Mammary epithelial cell (primary cell): ENCODE results near the gene SEMA6A.

Experiments used
- CTCF ChIP-seq, 2 donors: IDR thresholded peaks in 1 of 2; conservative IDR thresholded peaks in 1 of 2; 2 replicates each; pipeline ENCODE4 v1.5.1; 2011 to 2012; ENCODE audit warnings: inconsistent platforms in 2 of 2, low read length in 2 of 2, mild to moderate bottlenecking in 2 of 2, control low read depth in 1 of 2, low read depth in 1 of 2; ENCODE audit not compliant: insufficient read depth in 1 of 2; ENCODE audit errors: extremely low read depth in 1 of 2
- EZH2 ChIP-seq: IDR thresholded peaks from 2 replicates; pipeline ENCODE4 v1.6.1; 2012; ENCODE audit warnings: low read length, inconsistent platforms, borderline replicate concordance

- TF ChIP-seq CTCF (conservative IDR thresholded peaks at IDR 0.05 in 1 of 2, IDR thresholded peaks at IDR 0.05 in 1 of 2; ENCODE audit: extremely low read depth in 1 of 2, insufficient read depth in 1 of 2, low read depth in 1 of 2, low read length in 2 of 2) (no peak), EZH2 (no peak)
Observed at GRCh38 chr5:116575326-116576052, 866 bp upstream of the SEMA6A start.
